Measurements from ENCODE around the gene PRDX5. TPM values are rescaled to one million over a fixed set of nuclear protein-coding genes. Genes with fewer than 3 reads are reported as not detected.
A peak's percentile ranks its signal among the peaks of the same experiment; 100 is the strongest.

Gene PRDX5
- polyA plus RNA-seq, 3 donors from 2014 or later = 319 to 558 (median 418) TPM

GRCh38 chr11:64284962-64285884 lies 32.7 kb upstream of the PRDX5 start, which contains the start of gene GPR137:
GPR137 (plus strand) TSS chr11:64285848; CDS start chr11:64286525, 677 bp downstream.
- H3K27me3 Mint-ChIP-seq (ENCODE audit: low read depth in 3 of 3) = peaks cover 2 to 11% (median 7%) of the 10 kb centered on the region in 3 donors
- no peaks in the 10 kb centered on the region for H3K9me3 Mint-ChIP-seq
- H3K4me3 Mint-ChIP-seq = peak within 1 kb of the TSS; percentile 85 to 91 (median 90)
- H3K36me3 Mint-ChIP-seq = peaks cover 0 to 5% (median 3%) of the 10 kb centered on the region in 3 donors
- peaks cover 8 to 12% of the 10 kb centered on the region in 2 donors for H3K4me1 Mint-ChIP-seq
- DNase-seq = peak; percentile 93 to 95 (median 94)
- H3K27ac Mint-ChIP-seq = peak within 1 kb of the TSS; percentile 91 to 99 (median 97)

GRCh38 chr11:64285885-64286800 lies 31.8 kb upstream of the PRDX5 start:
- Mint-ChIP-seq H3K27ac (peak overlapping the region; percentile 73 to 91 (median 86)), H3K9me3 (no peaks in the 10 kb centered on the region), H3K36me3 (peaks cover 0 to 10% (median 2%) of the 10 kb centered on the region in 3 donors), H3K27me3 (ENCODE audit: low read depth in 3 of 3) (peaks cover 2 to 15% (median 13%) of the 10 kb centered on the region in 3 donors), H3K4me3 (peak overlapping the region; percentile 77 to 89 (median 79)), H3K4me1 (peaks cover 13 to 17% of the 10 kb centered on the region in 2 donors)
- peak in 1 of 3 donors; percentile 17 for DNase-seq

GRCh38 chr11:64286801-64287159 lies 31.1 kb upstream of the PRDX5 start:
- Mint-ChIP-seq H3K9me3 (no peaks in the 10 kb centered on the region), H3K4me3 (peak overlapping the region; percentile 74 to 84 (median 79)), H3K27ac (peak overlapping the region; percentile 73 to 91 (median 86)), H3K27me3 (ENCODE audit: low read depth in 3 of 3) (peaks cover 2 to 15% (median 13%) of the 10 kb centered on the region in 3 donors), H3K4me1 (peaks cover 13 to 16% of the 10 kb centered on the region in 2 donors), H3K36me3 (peaks cover 0 to 5% (median 0%) of the 10 kb centered on the region in 3 donors)
- no peak for DNase-seq

GRCh38 chr11:64287676-64288352 lies 30.1 kb upstream of the PRDX5 start:
- H3K4me1 Mint-ChIP-seq = peaks cover 13 to 14% of the 10 kb centered on the region in 2 donors
- no peaks in the 10 kb centered on the region for H3K9me3 Mint-ChIP-seq
- peaks cover 0 to 5% (median 0%) of the 10 kb centered on the region in 3 donors for H3K36me3 Mint-ChIP-seq
- no peak for DNase-seq
- H3K4me3 Mint-ChIP-seq = no peak overlapping the region
- no peak overlapping the region for H3K27ac Mint-ChIP-seq
- H3K27me3 Mint-ChIP-seq (ENCODE audit: low read depth in 3 of 3) = peaks cover 4 to 15% (median 13%) of the 10 kb centered on the region in 3 donors

GRCh38 chr11:64288353-64288750 lies 29.6 kb upstream of the PRDX5 start:
- Mint-ChIP-seq H3K4me1 (peaks cover 13 to 14% of the 10 kb centered on the region in 2 donors), H3K27me3 (ENCODE audit: low read depth in 3 of 3) (peaks cover 6 to 17% (median 13%) of the 10 kb centered on the region in 3 donors), H3K36me3 (peaks cover 0 to 5% (median 0%) of the 10 kb centered on the region in 3 donors), H3K27ac (no peak overlapping the region), H3K9me3 (no peaks in the 10 kb centered on the region), H3K4me3 (no peak overlapping the region)
- DNase-seq = no peak

- DNase-seq = no peak
- Mint-ChIP-seq H3K27ac (no peak overlapping the region), H3K27me3 (ENCODE audit: low read depth in 3 of 3) (peaks cover 11 to 21% (median 13%) of the 10 kb centered on the region in 3 donors), H3K36me3 (peaks cover 0 to 5% (median 0%) of the 10 kb centered on the region in 3 donors), H3K4me1 (peaks cover 13 to 14% of the 10 kb centered on the region in 2 donors), H3K9me3 (no peaks in the 10 kb centered on the region), H3K4me3 (peak overlapping the region in 1 of 5 donors; percentile 17)
These were observed 28.8 kb upstream of the PRDX5 start for GRCh38 chr11:64289002-64289564.

- Mint-ChIP-seq H3K4me1 (peaks cover 13% of the 10 kb centered on the region in 2 donors), H3K27me3 (ENCODE audit: low read depth in 3 of 3) (peaks cover 14 to 18% (median 14%) of the 10 kb centered on the region in 3 donors), H3K27ac (no peak overlapping the region), H3K36me3 (peaks cover 0 to 5% (median 0%) of the 10 kb centered on the region in 3 donors), H3K4me3 (peak overlapping the region; percentile 40 to 73 (median 64)), H3K9me3 (no peaks in the 10 kb centered on the region)
- DNase-seq = no peak
These were observed 27.3 kb upstream of the PRDX5 start for GRCh38 chr11:64290352-64291261.

GRCh38 chr11:64291262-64291751 lies 26.6 kb upstream of the PRDX5 start, which contains the start of gene KCNK4:
KCNK4 (plus strand) TSS chr11:64291302; CDS start chr11:64293019, 1,717 bp downstream.
- Mint-ChIP-seq H3K4me3 (peak within 1 kb of the TSS; percentile 40 to 73 (median 64)), H3K9me3 (no peaks in the 10 kb centered on the region), H3K27ac (no peak within 1 kb of the TSS), H3K36me3 (peaks cover 0 to 5% (median 0%) of the 10 kb centered on the region in 3 donors), H3K27me3 (ENCODE audit: low read depth in 3 of 3) (peaks cover 15 to 18% (median 18%) of the 10 kb centered on the region in 3 donors), H3K4me1 (peaks cover 12% of the 10 kb centered on the region in 2 donors)
- DNase-seq = no peak

- Mint-ChIP-seq H3K27ac (no peak overlapping the region), H3K4me1 (peaks cover 6 to 7% of the 10 kb centered on the region in 2 donors), H3K27me3 (ENCODE audit: low read depth in 3 of 3) (peaks cover 18 to 22% (median 18%) of the 10 kb centered on the region in 3 donors), H3K36me3 (peaks cover 0 to 5% (median 0%) of the 10 kb centered on the region in 3 donors), H3K9me3 (no peaks in the 10 kb centered on the region), H3K4me3 (no peak overlapping the region)
- DNase-seq = no peak
These were observed 26.0 kb upstream of the PRDX5 start for GRCh38 chr11:64291752-64292459.

- Mint-ChIP-seq H3K9me3 (no peaks in the 10 kb centered on the region), H3K27ac (no peak overlapping the region), H3K4me3 (peak overlapping the region in 4 of 5 donors; percentile 14 to 67 (median 52)), H3K27me3 (ENCODE audit: low read depth in 3 of 3) (peaks cover 21 to 26% (median 24%) of the 10 kb centered on the region in 3 donors), H3K4me1 (peaks cover 5 to 7% of the 10 kb centered on the region in 2 donors), H3K36me3 (peaks cover 0 to 5% (median 0%) of the 10 kb centered on the region in 3 donors)
- no peak for DNase-seq
These were observed 25.3 kb upstream of the PRDX5 start for GRCh38 chr11:64292460-64293254.
